Kasumi-1 (cell line): ENCODE results near the gene CCDC170.

Experiments
- DNase-seq, 2 experiments: peaks; one replicate each; lab custom pipeline; 2025; lab: John Stamatoyannopoulos, UW

CCDC170 gene

DNA sequence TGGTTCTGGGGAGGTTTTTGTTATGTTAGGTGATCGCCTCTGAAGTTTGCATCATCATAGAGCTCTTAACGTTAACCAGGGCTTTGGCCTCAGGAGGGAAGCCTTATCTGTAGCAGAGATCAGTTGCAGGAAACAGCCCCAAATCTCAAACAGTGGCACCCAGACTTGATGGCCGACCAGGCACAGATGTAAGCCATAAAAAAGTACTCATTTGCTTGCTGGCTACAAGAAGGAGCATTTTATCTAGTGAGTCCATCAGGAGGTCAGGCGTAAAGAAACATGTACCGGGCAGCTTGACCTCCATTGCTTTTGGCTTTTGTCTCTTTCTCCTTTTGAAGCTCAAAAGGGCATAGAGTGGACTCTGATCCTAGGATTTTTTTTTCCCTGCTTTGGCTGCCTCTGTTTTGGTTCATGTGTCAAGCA lies 122.3 kb downstream of the CCDC170 start:
- DNase-seq = no peak

DNA sequence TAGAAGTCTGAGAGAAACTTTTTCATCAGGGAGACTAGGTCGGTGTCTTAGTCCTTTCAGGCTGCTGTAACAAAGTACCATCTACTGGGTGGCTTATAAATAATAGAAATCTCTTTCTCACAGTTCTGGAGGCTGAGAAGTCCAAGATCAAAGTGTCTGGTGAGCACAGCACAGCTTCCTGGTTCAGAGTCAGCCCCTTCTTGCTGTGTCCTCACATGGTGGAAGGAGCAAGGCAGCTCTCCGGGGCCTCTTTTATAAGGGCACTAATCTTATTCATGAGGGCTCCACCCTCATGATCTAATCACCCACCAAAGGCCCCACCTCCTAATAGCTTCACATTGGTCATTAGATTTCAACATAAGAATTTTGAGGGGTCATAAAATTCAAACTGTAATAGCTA lies 122.8 kb downstream of the CCDC170 start:
- DNase-seq = no peak

DNA sequence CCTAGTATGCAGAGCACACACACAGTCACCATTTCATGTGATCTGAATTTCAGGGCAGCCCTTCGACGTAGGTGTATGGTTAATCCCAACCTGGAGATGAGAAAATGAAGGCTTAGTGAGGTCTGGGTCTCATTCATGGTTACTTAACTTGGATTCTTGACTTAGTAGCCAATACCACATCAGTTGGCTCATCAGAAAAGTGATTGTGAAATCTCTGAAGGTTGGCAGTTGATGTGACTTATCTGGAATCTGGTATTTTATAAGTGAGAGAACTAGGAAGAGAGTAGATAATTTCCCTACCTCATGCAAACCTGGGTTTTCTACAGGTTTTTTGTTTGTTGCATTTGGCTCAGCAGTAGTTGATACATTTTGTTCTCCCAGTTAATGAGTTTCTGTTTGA lies 123.7 kb downstream of the CCDC170 start:
- no peak for DNase-seq

DNA sequence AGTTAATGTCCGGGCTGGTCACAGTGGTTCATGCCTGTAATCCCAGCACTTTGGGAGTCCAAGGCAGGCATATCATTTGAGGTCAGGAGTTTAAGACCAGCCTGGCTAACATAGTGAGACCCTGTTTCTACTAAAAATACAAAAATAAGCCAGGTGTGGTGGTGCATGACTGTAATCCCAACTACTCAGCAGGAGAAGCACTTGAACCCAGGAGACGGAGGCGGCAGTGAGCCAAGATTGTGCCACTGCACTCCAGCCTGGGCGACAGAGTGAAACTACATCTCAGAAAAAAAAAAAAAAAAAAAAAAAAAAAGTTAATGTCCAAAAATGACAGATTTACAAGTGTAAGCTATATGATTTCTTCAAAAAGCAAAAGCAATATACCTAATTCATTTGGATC lies 124.9 kb downstream of the CCDC170 start:
- DNase-seq = no peak

DNA sequence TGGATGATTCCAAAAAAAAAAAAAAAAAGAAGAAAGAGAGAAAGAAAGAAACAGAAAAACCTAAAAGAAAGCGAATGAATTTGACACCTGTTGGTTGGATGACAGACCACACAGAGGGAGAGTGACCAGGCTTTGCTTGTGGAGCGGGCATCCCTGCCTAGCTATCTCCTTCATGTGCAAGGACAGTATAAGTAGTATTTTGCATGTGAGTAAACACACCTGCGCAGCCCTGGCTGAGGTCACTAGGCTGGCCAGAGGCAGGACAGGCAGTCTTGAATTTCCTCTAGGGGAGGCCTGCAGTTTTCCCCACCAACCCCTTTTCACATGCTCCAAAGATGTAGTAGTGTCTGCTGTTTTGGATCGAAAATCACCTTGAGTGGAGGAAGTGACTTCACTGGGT lies 126.4 kb downstream of the CCDC170 start:
- no peak for DNase-seq

DNA sequence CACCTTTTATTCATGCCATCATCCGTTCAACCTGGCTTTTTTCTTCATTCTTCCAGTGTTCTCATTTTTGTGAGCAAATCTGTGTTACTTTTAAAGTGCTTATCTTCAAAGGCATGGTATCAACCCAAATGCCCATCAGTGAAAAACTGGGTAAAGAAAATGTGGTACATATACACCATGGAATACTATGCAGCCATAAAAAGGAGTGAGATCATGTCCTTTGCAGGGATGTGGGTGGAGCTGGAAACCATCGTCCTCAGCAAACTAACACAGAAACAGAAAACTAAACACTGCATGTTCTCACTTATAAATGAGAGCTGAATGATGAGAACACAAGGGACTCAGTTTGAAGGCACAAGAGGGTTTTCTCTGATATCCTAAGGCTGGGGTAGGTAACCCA lies 130.3 kb downstream of the CCDC170 start:
- no peak for DNase-seq

DNA sequence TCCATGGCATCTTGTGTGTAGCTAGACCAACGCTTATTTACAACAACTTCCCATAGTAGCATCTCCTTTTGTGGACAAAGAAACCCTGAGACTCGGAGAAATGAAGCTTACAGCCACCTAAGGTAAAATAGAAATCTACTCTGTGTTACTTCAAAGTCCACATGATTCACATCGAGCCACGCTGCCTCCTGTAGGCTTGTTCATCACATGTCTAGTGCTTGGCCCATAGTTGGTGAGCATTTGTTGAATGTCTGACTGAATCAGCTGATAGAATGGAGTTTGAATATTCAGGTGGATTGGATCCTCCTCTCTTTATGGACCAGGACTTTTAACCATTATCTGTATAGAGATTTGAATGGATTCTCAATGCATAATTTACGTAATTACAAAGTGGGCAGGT lies 130.7 kb downstream of the CCDC170 start:
- no peak for DNase-seq

DNA sequence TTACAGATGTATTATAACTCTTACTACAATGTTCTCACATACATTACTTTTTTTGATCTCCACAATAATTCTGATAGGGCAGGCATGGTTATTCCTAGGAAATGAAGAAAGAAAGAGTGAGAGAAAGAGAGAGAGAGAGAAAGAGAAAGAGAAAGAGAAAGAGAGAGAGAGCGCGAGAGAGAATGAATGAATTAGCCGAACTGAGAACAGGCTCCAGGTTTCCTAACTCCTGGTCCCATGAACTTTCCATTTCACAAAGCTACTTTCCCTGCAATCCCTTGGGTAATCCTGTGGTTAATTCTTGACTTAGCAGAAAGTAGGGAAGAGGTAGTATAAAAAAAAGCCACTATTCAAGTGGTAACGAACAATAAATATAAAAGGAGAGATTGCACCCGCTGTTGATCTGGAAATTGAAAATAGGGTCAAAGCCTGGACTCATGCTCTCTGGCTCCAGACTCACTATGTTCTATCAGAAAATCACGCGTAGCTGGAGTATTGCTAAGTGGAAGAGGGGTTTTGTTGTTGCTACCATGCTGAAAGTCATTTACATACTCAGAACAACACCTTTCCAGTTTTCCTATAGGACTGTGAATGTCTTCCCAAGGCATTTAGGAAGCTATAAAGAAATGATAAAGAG lies 131.2 kb downstream of the CCDC170 start:
- no peak for DNase-seq

DNA sequence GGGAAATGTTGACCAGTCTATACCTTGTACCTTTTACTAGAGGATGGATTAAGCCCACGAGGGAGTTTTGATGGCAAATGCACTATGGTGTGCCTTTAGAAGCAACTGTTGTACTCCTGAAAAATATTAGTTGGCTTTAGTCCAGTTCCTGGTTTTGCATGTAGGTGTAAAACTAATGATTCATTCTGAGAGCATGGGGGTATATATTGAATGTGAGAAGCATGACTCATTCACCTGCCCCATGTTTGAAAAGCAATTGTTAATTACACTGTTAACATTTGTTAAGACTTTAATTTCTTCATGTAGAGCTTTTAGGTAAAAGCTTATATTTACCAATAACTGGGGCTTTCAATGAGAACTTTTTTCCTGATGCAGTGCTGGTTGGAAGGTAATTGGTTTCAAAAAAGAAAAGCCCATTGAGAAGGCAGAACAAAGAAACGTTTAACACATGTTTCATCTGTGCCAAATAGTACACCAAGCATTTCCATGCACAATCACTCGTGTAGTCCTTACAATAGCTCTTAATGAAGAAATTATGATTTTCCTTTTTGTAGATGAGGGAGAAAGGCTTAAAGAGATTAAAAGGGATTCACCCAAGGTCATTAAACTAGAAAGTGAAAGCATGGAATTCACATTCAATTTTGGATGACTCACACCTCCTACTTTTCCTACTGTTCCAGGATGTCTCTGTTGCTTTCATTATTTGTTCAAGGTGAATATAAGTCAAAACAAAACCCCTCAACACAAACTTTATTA lies 134.1 kb downstream of the CCDC170 start:
- DNase-seq = no peak

DNA sequence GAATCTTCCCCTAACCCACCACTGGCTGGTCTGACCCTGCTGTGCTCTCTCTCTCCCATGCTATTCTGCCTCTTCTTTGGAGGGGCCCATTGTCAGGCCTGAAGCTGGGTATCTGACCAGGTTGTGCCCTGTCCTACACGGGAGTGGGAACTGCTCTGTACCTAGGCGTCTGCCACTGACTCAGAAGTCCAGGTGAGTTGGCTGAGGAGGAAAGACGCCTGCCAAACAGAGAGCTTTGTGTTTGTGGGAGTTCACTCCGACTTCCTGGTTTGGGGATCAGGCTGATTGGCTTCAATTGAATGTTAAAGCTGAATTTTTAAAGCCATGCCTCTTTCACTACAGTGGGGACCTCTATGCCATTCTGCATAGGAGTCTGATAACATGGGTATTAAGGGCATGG lies 136.0 kb downstream of the CCDC170 start:
- no peak for DNase-seq

DNA sequence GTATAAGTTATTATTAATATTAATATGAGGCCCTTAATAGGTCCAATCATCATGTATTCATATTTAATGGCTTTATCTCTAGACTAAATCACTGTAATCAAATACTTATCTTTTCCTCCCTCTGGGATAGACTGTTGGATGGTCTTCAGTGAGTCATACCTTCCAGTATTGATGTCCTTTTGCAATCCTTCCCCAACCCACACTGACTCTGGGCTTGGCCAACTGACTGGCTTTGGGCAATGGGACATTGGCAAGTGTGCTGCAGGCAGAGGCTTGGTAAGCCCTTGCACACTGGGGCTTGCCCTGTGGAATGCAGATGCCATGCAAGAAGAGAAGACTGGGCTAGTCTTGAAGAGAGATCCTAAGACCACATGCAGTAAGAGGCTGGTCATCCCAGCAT lies 136.6 kb downstream of the CCDC170 start:
- DNase-seq = no peak

DNA sequence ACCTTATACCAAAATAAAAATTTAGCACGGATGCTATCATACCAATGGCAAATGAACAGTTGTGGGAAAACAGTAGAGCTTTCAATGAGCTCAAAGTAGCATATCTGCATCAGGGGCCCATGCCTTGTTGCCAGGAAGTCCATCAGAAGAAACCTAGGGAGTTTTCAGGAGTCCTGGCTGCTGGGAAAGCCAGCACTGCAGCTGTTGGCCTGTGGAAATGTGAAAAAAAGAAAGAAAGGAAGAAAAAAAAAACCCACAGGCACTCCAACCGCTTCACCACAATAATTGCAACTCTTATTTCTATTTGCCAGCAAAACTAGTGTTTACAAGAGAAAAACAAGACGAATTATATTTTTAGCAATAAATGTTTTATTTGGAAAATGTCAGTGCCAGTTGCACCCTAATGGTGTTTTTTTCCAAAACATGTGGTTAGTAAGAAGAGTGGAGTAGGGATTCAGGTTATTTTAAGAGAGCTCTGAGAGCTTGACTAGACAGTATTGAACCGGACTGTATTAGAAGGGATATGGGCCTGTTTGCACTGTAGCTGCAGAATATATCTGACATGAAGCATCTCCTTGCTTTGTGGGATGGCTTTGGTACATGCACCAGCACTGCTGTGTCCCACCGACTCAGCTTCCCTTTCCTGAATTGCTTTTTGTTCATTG lies 137.3 kb downstream of the CCDC170 start:
- DNase-seq = no peak

DNA sequence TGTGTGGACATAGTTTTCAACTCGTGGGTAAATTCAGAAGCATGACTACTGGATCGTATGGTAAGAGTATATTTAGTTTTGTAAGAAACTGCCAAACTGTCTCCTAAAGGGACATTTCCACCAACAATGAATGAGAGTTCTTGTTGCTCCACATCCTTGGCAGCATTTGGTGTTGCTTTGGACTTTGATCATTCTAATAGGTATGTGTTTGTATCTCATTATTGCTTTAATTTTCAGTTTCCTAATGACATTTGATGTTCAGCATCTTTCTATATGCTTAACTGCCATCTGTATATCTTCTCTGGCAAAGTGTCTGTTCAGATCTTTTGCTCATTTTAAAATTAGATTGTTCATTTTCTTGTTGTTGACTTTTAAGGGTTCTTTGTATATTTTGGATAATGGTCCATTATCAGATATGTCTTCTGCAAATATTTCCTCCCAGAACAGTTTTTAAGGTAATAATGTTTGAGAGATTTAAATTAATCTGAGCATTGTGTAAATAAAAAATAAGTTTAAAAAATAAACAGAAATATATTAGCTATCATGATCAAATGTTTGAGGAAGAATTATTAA lies 138.7 kb downstream of the CCDC170 start:
- no peak for DNase-seq

DNA sequence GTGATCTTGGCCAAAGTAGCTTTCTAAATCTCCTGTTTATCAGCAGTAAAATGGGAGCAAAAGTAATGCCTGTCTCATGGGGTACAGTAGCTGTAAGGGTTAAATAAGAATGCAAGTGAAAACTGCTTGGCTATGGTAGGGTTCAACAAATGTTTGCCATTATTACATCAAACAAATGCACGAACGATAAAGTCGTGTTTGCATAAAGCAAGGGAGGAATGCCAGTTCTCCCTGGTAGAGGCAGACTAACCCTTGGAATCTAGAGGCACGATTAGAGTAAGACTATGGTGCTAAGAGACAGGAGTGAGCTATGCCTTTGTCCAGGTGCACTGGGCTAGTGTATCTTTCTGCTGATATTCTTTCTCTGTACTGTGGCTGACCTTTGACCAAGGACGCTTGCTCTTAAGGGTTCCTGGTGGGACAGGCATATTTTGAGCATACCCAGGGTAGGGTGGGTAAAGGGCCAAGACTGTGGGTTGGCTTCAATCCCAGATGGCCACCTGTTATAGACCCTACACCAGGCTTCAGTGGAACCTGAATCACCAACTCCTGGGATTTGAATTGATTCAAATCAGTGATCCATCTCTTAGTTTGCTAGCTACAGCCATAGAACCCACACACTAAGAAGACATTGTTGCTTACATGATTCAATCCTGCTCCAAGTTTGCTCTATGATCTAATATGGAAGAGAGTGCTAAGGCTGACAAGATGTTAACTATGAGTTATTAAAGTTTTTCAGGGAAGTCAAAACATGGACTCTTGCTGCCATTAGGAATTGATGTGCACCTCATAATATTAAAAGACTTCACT lies 139.9 kb downstream of the CCDC170 start:
- DNase-seq = no peak

DNA sequence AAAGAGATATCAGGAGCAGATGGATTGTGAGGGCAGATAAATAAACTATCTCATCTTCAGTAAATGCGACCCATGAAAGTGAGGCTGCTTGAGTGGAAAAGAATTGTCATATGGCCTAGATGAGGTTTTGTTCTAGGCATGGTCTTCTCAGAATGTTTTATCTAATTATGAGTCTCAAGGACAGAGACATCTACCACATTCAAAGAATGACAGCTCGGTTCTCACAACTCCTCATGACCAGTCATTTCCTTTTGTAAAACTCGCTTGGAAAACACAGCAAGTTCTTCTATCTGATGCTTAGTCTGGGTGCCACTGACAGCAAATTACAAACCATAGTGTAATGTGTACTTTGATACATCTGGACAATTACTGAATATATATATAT lies 140.5 kb downstream of the CCDC170 start:
- DNase-seq = no peak

DNA sequence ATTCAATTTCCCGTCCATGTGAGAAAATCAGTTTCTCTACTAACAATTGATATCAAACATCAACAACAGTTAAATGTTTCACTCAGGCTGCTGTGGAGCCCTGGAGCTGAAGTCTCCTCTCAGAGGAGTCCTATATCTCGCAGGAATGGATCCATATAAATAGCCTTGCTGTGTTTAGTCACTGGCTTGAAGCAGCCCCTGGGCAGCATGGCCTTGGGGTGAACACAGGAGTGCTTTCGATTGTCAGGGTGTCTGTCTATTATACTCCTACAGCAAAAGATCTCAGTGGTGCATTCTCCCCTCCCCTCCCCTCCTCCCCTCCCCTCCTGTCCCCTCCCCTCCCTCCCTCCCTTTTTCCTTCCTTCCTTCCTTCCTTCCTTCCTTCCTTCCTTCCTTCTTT lies 141.9 kb downstream of the CCDC170 start:
- no peak for DNase-seq

DNA sequence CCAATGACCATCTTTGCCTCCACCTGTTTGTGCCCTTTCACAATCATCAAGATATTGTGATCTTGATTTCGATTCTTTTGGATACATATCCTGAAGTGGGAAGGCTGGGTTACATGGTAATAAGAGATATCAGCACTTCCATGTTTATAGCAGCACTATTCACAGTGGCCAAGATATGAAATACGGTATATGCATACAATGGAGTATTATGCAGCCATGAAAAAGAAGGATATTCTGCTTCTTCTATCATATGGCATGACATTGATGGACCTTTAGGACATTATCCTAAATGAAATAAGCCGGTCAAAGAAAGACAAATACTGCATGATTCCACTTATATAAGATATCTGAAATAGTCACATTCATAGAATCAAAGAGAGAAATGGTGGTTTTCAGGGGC lies 144.0 kb downstream of the CCDC170 start:
- no peak for DNase-seq

DNA sequence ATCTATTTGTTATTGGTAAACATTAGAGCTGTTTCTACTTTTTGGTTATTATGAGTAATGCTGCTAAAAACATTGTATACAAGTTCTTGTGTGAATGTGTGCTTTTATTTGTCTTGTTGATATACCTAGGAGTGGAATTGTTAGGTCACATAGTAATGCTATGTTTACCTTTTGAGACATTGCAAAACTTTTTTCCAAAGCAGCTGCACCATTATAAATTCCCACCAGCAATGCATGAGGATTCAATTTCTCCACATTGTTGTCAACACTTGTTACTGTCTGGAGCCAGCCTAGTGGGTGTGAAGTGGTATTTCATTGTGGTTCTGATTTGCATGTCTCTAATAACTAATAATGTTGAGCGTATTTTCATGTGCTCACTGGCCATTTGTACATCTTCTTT lies 145.9 kb downstream of the CCDC170 start:
- DNase-seq = no peak

DNA sequence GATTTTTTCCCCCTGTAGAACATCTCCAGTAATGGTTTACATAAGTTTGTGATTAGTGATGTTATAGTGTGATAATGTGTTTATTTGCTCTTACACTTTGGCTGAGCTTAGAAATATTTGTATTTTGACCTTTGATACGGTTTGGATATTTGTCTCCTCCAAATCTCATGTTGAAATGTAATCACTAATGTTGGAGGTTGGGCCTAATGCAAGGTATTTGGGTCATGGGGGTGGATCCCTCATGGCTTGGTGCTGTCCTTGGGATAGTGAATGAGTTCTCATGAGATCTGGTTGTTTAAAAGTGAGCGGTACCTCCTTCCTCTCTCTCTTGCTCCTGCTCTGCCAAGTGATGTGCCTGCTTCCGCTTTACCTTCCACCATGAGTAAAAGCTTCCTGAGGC lies 147.2 kb downstream of the CCDC170 start:
- DNase-seq = no peak

DNA sequence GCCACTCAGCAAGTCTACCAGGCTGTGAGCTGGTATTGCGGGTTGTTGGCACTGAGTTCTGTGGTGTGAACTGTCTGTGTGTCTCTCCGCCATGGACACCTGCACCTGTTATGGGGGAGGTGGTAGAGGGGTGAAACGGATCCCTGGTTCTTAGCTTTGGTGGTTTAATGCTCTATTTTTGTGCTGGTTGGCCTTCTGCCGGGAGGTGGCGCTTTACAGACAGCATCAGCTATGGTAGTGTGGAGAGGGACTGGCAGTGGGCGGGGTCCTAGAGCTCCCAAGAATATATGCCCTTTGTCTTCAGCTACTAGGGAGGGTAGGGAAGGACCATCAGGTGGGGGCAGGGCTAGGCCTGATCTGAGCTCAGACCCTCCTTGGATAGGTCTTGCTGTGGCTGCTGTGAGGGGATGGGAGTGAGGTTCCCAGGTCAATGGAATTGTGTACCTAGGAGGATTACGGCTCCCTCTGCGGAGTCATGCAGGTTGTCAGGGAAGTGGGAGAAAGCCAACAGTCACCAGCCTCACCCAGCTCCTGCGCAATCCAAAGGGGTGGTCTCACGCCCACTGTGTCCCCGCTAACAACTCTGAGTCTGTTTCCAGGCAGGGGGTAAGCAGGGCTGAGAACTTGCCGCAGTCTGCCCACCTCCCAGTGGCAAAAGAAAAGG lies 154.3 kb downstream of the CCDC170 start:
- no peak for DNase-seq

DNA sequence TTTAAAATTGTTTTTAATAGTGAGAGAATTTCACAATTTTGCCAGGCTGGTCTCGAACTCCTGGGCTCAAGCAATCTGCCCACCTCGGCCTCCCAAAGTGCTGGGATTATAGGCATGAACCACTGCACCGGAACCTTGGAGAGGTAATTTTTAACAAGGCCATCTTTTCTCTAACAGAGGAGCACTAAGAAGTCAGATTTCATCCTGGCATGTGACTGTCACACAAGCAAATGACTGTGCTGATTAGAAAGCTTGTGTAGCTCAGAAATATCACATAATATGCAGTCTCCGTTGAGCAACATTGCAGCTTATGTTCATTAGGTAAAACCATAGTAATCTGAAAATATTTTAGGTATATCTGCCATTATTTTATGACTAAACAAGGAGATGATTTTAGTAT lies 156.0 kb downstream of the CCDC170 start:
- DNase-seq = no peak

DNA sequence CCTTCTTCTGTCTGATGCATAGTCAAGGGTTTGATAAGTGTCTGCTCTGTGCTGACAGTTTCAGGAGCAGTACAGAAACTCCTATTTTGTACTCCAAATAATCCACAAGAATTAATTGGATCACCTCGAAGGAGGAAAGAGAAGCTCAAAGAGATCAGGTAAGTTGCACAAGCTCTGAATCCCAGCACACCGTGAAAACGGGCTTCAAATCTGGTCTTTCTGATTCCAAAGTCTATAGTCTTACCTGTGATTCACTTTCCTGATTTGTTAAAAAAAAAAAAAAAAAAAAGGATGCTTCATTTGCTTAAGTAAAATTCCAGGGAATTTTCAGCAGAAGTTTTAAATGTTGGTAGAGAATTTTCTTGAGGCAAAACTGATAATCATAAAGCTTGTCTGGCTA lies 157.8 kb downstream of the CCDC170 start:
- no peak for DNase-seq
